Cardiac fibroblast (primary cell): ENCODE measurements around the gene DCST1.

ENCODE experiments used
- DNase-seq, 2 donors: peaks; one replicate each; pipeline versions ENCODE4 v3.0.0 to v3.0.0-alpha.2; 2010; ENCODE audit warnings: low read depth in 2 of 2
- H3K4me3 ChIP-seq, 2 donors: replicated peaks in 1 of 2; 1 replicate in 1 of 2; 2 replicates in 1 of 2; pipeline ENCODE4 v1.5.1; 2011; ENCODE audit warnings: low read depth in 2 of 2, low read length in 2 of 2, mild to moderate bottlenecking in 2 of 2, moderate library complexity in 1 of 2
- CTCF ChIP-seq: IDR thresholded peaks from one replicate; pipeline ENCODE4 v1.5.1; 2011; ENCODE audit warnings: low read depth, mild to moderate bottlenecking, low read length, inconsistent platforms

The DCST1 gene

GRCh38 chr1:155078469-155079209, 45.0 kb downstream of the DCST1 start, which contains the start of gene EFNA3:
EFNA3 (plus strand) TSS chr1:155078837; CDS start chr1:155078942, 105 bp downstream.
- TF ChIP-seq CTCF = no peak
- peak; percentile 46 to 60 for DNase-seq
- peak within 1 kb of the TSS; percentile 46 to 47 for H3K4me3 ChIP-seq

- DNase-seq = no peak
- peak overlapping the region; percentile 46 to 47 for H3K4me3 ChIP-seq
These were observed 45.5 kb downstream of the DCST1 start for GRCh38 chr1:155079210-155079486.

GRCh38 chr1:155079487-155080311, 46.1 kb downstream of the DCST1 start:
- no peak for DNase-seq
- TF ChIP-seq CTCF = no peak
- no peak overlapping the region for H3K4me3 ChIP-seq

More at GRCh38 chr1:155079210-155079486, 45.5 kb downstream of the DCST1 start:
- TF ChIP-seq CTCF = no peak

- DNase-seq = no peak
- no peak overlapping the region for H3K4me3 ChIP-seq
- TF ChIP-seq CTCF = no peak
These were observed 46.9 kb downstream of the DCST1 start for GRCh38 chr1:155080312-155081228.

- H3K4me3 ChIP-seq = peak overlapping the region in 1 of 2 donors; percentile 5
- TF ChIP-seq CTCF = no peak
- no peak for DNase-seq
These were observed 48.1 kb downstream of the DCST1 start for GRCh38 chr1:155081472-155082300.
